Measurements from ENCODE around the gene PMEL. TPM values are rescaled to one million over a fixed set of nuclear protein-coding genes. Genes with fewer than 3 reads are reported as not detected.

PMEL gene
- total and polyA plus RNA-seq, 9 of the 15 experiments (the other 6 are each of a cell fraction or from before 2014, with no cell fraction given): 0.36 to 2.0 (median 0.98) TPM

- no peak for TF ChIP-seq RFX5 (IDR thresholded peaks at IDR 0.05; ENCODE audit: low read depth, low read length)
- TF ChIP-seq TEAD1 (CRISPR knock-in tag; IDR thresholded peaks at IDR 0.05): no peak
- TF ChIP-seq MLX (CRISPR knock-in tag; conservative IDR thresholded peaks at IDR 0.05): no peak
- no peak for TF ChIP-seq ZNF41 (CRISPR knock-in tag; conservative IDR thresholded peaks at IDR 0.05)
- TF ChIP-seq ZC3H4 (CRISPR knock-in tag; IDR thresholded peaks at IDR 0.05; ENCODE audit: borderline replicate concordance): no peak
- no peak for TF ChIP-seq ZNF24 (IDR thresholded peaks at IDR 0.05)
- no peak for TF ChIP-seq FOXA1 (IDR thresholded peaks at IDR 0.05; ENCODE audit: borderline replicate concordance)
- TF ChIP-seq CHAMP1 (IDR thresholded peaks at IDR 0.05): no peak
- TF ChIP-seq RBM14 (IDR thresholded peaks at IDR 0.05; ENCODE audit: borderline replicate concordance, insufficient read depth, low read depth, low read length): no peak
These were observed 19.3 kb downstream of the PMEL start (continued) for GRCh38 chr12:55946553-55946952.
